Uterus (tissue), 2 donors: ENCODE results near the gene GLT6D1.

Experiments
- CTCF ChIP-seq, 4 experiments: fragments of 200-600 bp in 2 of 4; fragments of 450-650 bp in 2 of 4; sonication (generic) in 2 of 4; IDR thresholded peaks; one replicate each; pipeline ENCODE4 v1.5.1; 2016 to 2019; ENCODE audit warnings: antibody characterized with exemption in 4 of 4, mild to moderate bottlenecking in 2 of 4, moderate library complexity in 1 of 4
- POLR2A ChIP-seq, 2 donors: fragments of 450-650 bp; IDR thresholded peaks; one replicate each; pipeline ENCODE4 v1.6.1; 2016; ENCODE audit warnings: antibody characterized with exemption in 2 of 2, mild to moderate bottlenecking in 1 of 2, moderate library complexity in 1 of 2

- no peak for TF ChIP-seq CTCF (IDR thresholded peaks at IDR 0.05)
- no peak for TF ChIP-seq POLR2A (IDR thresholded peaks at IDR 0.05)
Observed at GRCh38 chr9:135678236-135679017, 39.1 kb upstream of the GLT6D1 start.
